GM18505 (cell line): ENCODE data around the gene STEAP2.
A peak's percentile ranks its signal among the peaks of the same experiment; 100 is the strongest.
"Not testable (repeated sequence)": the region's sequence is repeated elsewhere in the genome, so short reads cannot be mapped to it uniquely, and the experiment has no call there.

Source experiments
- ATAC-seq: cut with Tn5 transposase; IDR thresholded peaks from one replicate; pipeline ENCODE4 v1.9.1; 2021; ENCODE audit not compliant: unreplicated experiment
- POLR2A ChIP-seq: IDR thresholded peaks from 4 replicates; pipeline ENCODE4 v1.6.1; 2011; ENCODE audit warnings: borderline replicate concordance; ENCODE audit not compliant: insufficient read depth, insufficient read length; ENCODE audit errors: extremely low read depth

STEAP2 gene

GRCh38 chr7:90181485-90181884 is 30.1 kb upstream of the STEAP2 start:
- TF ChIP-seq POLR2A = no peak
- no peak for ATAC-seq

GRCh38 chr7:90186290-90186689 is 25.2 kb upstream of the STEAP2 start:
- not testable (repeated sequence) for ATAC-seq

GRCh38 chr7:90187507-90188050 is 24.0 kb upstream of the STEAP2 start:
- ATAC-seq = no peak
- TF ChIP-seq POLR2A = no peak

- peak; percentile 86 for ATAC-seq
- TF ChIP-seq POLR2A = no peak
Observed at GRCh38 chr7:90188281-90188680, 23.3 kb upstream of the STEAP2 start.

DNA sequence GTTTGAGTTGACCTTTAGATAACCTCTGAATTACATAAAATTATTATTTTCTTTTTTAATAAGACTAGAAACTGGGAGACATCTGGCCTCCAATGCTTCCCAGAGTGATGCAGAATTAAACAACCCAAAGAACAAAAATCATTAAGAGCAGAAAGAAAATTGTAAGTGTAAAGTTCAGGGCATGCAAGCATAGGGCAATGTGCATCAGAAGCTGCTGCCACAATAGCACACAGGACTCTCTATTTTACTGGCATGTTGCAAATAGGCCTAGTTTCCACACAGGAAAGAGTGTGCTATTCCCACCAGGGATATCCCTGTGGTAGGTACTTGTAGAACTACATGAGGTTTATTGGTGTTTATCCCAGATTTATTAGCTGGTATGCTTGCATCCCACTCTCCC is 20.5 kb upstream of the STEAP2 start:
- TF ChIP-seq POLR2A = no peak
- ATAC-seq = no peak

DNA sequence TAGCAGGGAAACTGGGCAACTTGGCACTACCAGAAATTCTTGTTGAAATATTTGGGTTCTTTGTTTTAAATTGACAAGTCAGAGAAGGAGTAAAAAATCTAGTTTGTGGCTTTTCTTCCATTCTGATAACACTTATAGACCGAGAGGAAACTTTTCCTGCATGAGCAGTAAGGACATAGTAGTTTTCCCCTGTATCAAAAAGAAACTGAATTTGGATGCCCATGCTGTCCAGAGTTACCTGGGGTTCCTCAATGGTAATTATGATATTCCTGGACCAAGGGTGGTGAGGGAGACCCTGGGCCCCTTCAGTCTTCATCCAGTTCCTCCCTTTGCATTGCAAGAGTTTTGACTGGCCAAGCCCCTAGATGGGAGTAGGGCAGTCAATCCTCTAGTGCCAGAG is 19.9 kb upstream of the STEAP2 start:
- ATAC-seq = no peak
- no peak for TF ChIP-seq POLR2A

- TF ChIP-seq POLR2A = no peak
- no peak for ATAC-seq
Observed at GRCh38 chr7:90192876-90193750, 18.4 kb upstream of the STEAP2 start.

DNA sequence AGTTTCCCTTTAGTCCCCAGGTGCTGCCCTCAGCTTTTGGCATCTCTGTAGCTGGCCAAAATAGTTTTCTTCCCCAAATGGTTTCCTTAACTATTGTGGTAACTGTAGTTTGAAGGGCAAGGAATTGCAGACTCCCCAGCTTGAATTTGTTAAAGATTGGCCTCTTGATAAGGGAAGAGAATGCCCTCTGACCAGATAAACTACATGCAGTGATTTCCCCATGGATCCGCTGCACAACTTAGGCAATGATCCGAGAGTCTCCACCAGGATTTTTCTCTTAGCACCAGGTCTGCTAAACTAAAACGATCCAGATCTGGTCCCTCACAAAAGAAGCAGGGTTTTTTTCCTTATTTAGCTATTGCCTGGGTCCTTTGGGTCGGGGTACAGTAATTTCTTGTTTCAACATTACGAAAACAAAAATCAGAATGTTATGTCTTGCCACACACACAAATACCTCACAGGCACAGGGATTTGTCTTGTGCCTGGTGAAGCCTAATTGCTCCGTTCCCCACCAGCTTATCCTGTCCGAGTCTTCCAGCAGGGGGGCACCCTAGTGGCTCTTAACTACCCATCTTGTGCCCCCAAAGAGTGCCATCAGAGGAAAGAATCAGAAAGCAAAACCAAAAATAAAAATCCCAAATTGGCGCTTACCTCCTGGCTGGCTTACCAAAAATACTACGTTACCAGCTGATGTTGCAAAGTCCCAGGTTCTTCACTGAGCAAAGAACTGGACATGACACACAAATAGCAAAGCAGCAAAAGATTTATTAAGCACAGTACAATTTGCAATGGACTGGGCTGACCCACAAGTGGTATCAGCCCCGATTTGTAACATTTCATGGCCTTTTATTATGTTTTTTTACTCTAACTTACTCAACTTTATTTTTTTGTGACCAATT is 16.4 kb upstream of the STEAP2 start:
- no peak for TF ChIP-seq POLR2A

GRCh38 chr7:90201500-90202195 is 9.9 kb upstream of the STEAP2 start:
- no peak for ATAC-seq
- TF ChIP-seq POLR2A = no peak

More for the DNA sequence above, 16.4 kb upstream of the STEAP2 start:
- no peak for ATAC-seq

DNA sequence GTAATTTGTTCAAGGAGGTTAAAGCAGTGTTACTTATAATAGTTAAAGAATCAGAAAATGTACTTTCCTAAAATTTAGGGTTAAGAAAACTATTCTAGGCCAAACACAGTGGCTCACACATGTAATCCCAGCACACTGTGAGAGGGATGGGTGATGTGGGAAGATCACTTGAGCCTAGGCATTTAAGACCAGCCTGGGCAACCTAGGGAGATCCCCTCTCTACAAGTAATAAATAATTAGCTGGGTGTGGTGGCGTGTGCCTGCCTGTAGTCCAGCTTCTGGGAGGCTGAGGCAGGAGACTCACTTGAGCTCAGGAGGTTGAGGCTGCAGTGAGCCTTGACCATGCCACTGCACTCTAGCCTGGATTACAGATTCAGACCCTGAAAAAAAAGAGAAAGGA is 3.6 kb upstream of the STEAP2 start:
- no peak for TF ChIP-seq POLR2A
- no peak for ATAC-seq

- no peak for TF ChIP-seq POLR2A
Observed at GRCh38 chr7:90209776-90210175, 1.8 kb upstream of the STEAP2 start.

DNA sequence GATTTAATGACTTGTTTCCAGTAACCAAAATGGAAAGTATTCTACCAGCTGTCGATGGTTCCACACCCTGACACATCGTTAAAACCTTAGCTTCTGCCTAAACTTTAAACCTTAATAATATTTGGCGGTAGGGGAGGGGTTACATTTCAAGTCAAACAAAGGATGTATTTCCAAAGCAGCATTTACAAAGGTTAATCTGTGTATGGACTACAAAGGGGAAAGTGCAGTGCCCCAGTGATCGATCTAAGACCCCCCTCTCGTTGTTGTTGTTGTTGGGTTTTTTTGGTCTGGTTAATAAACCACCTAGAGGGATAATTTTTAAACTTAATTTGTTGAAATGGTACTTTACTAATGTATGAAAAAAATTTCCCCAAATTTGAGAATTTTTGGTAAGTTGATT is 1.1 kb upstream of the STEAP2 start:
- no peak for ATAC-seq
- TF ChIP-seq POLR2A = no peak

More at GRCh38 chr7:90209776-90210175, 1.8 kb upstream of the STEAP2 start:
- ATAC-seq = no peak

DNA sequence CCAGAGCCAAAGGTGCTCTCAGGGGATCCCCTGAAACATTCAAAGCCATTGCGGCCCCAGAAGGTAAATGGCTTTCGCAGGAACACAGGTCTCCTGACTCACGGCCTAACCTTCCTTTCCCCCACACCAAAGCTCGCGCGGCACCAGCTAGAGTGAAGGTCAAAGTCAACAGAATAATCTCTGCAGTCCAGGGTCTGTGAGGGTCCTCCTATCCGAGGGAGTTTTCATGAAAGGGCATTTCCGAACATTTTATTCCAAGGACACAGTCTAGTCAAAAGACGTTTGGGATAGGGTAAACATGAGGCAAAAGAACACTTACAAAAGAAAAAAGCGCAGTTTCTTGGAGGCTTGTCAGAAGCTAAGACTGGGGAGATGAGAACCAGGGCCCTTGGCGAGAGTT is 559 bp upstream of the STEAP2 start:
- TF ChIP-seq POLR2A = no peak
- peak; percentile 5 for ATAC-seq
